HG02763 (cell line): ENCODE results near the gene DPP10.

Experiments used
- ATAC-seq: cut with Tn5 transposase; IDR thresholded peaks from one replicate; pipeline ENCODE4 v1.9.1; 2021; ENCODE audit warnings: mild to moderate bottlenecking, moderate library complexity; ENCODE audit not compliant: unreplicated experiment

The DPP10 gene

DNA sequence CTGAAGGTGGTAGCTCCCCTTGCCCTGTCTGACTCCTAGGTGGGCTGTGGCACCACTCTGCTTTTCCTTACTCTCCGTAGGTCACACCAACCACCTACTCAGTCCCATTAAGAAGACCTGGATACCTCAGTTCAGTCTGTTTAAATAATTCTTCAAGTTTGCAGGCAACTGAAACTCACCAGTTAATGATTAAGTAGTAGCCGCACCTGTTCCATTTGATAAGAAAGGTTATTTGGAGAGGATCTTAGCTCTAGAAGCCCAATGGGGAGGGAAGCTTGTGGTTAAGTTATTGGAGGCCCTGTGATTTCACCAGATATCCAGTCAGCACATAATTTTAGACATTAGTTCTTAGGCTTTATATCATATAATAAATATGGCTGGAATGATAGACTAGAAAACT is 1193.0 kb downstream of the DPP10 start:
- ATAC-seq = no peak

DNA sequence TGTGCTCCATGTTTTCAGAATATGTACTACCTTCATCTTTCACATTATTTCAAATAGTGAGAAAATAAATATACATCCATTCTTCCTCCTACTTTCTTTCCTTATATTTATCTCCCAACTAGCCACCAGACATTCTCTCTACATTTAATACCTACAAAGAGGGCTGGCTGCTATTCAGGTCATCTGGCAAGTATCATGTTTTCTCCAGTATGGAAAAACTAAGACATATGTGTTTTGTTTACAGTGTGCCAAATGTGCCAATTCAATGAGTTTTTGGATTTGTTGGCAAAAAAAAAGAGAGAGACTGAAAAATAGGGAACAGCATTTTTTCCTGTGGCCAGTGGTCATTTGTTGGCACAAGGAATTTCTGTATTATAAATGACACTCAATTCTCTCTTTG is 1207.3 kb downstream of the DPP10 start:
- no peak for ATAC-seq

- ATAC-seq = no peak
Measured at GRCh38 chr2:115650827-115651226, 1208.4 kb downstream of the DPP10 start.

GRCh38 chr2:115652652-115653051 is 1210.2 kb downstream of the DPP10 start:
- ATAC-seq = no peak

GRCh38 chr2:115654362-115654761 is 1211.9 kb downstream of the DPP10 start:
- no peak for ATAC-seq

GRCh38 chr2:115678129-115678528 is 1235.7 kb downstream of the DPP10 start:
- ATAC-seq = no peak

DNA sequence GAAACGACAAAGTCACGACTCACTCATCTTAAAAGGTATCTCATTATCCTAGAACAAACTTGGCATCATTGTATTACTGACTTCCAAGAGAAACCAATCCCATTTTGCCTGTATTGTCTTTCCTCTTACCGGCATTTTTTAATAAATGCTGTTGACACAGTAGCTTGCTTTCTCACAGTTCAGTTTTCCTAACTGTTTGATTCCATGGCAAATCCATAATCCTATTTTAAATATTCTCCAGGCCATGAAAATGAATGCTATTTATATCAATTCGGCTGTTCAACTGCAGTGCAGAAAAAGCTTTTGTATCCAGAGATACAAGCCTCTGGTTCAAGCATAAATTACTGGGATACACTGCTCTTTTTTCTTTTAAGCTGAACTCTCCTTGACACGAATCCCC is 1241.9 kb downstream of the DPP10 start:
- no peak for ATAC-seq

- ATAC-seq = no peak
Measured at GRCh38 chr2:115691409-115691808, 1249.0 kb downstream of the DPP10 start.

GRCh38 chr2:115694651-115695050 is 1252.2 kb downstream of the DPP10 start:
- no peak for ATAC-seq

- no peak for ATAC-seq
Measured at GRCh38 chr2:115733190-115733775, 1290.8 kb downstream of the DPP10 start.

- no peak for ATAC-seq
Measured at GRCh38 chr2:115738111-115738510, 1295.7 kb downstream of the DPP10 start.

GRCh38 chr2:115739574-115739973 is 1297.1 kb downstream of the DPP10 start:
- no peak for ATAC-seq

DNA sequence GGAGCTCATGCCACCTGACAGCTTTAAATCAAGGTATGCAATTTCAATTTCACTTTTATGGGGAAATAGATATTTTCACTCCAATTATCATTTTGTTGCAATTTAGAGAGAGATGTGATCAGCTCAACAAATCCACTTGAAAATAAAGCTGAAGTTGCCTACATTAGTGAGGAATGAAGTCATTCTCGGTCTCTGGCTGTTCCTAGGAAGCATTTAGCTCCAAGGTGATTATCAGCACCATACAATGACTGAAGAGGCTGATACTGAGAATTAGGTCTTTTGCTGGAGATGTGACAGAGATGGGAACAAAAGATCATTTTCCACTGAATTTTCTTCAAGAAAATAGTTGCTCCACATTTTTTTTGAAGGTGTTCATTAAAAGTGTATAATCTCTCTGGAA is 1303.7 kb downstream of the DPP10 start:
- no peak for ATAC-seq

- no peak for ATAC-seq
Measured at GRCh38 chr2:115757286-115757685, 1314.8 kb downstream of the DPP10 start.

GRCh38 chr2:115763601-115764000 is 1321.2 kb downstream of the DPP10 start:
- ATAC-seq = no peak

DNA sequence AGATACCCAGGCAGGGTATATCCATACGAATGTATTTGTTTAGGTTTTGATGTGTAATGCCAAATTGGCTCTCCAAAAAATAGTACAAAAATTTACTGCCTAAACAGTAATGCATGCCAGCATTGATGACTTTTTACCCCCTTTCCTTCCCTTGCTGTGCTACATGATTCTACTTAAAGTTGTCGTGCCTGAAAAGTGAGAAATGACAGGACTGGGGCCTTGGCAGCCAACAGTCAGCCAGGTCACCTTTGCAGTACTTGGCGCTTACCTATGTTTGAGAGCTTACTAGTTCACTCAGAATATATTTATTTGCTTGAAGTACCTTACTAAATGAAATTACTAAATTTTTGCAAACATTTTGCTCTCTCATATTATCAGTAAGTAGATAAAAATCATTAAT is 1329.1 kb downstream of the DPP10 start:
- no peak for ATAC-seq

- no peak for ATAC-seq
Measured at GRCh38 chr2:115774361-115774760, 1331.9 kb downstream of the DPP10 start.

DNA sequence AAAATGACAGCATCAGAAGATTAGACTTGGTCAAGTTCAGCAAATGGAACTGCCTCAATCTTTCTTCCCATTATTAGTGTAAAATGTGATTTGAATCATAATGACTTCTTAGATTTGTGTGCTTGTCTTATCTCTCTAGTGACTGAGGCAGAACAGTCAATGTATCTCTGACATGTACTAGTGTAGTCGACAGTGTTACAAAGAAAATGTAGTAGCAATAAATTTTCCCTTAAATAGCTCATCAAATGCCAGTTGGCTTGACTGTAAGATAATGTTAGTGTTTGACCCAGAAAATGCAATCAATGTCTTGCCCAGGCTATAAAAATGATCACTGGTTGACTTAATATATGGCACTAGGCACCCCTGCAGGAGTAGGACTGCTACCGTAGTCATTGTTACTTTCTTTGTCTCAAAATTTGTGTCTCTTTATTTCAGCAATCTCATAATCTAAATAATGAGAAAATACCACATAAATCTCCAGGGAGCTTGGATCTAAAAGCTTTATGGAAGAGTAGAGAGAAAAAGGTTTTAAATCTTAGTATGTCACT is 1336.7 kb downstream of the DPP10 start:
- no peak for ATAC-seq

DNA sequence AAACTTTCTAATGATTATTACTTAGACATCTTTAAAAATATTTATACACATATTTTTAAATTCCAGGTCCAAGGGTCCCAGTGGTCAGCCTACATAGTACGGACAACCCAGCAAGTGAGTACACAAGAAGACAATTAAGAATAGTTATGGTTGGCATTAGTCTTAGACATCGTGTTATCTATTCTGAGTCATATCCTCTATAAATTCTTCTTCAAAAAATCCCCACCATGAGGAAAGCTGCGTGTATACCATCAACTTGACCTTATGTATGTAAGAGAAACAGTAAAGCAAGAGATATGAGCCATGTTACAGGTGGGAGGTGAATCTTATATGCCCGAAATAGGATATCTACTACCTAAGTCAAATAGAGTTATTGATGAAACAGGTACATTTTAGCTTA is 1339.8 kb downstream of the DPP10 start:
- ATAC-seq = no peak

GRCh38 chr2:115796078-115796477 is 1353.6 kb downstream of the DPP10 start:
- ATAC-seq = no peak

DNA sequence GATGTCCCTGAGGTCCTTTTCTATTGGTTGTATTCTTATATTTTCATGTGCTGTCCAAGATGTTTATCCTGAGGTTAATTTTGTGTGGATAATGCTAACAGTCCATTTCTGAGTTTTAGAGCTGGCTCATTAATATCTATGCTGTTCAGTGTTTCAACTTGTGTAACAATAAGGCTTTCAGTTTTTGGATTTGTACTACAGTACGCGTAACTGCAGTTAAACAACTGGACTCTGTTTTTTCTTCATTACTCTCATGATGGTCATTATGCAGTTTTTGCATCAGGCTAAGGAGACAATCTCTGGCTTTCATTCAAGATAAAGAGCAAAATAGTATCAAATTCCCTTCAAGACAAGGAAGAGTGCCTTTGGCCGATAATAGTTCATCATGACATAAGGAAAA is 1364.8 kb downstream of the DPP10 start:
- ATAC-seq = no peak

DNA sequence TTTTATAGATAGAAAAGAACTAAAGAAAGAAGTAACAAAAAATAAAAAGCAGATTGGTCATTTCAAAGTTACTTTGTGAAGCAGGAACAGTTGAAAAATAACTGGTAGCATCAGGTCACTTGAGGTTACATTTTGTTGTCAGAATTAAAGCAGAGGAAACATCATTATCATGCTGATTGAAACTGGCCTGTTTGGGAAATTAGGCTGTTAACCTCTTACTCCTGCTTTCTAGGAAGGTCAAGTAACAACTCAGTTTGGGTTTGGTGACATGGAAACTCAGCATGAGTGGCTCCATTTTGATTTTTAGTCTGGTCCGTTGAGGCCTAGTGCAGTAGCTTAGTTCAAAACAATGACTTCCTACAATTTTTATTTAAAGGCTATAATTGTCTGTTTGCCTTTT is 1383.5 kb downstream of the DPP10 start:
- no peak for ATAC-seq

DNA sequence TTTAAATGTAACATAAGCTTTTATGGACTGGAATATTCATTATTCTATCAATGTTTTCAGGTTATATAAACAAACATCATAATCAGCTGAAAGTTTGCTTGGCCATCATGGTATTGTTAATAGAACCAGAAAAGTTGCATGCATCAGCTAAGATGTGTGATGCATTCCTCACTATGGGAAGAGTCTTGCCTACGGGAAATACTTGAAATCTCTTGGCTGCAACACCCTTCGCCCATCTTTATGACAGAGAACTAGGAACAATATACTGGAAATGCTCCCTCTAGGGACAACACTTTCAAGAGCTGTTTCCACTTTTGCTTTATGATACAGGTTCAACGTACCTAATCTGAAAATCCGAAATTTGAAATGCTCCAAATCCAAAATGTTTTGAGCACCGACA is 1390.8 kb downstream of the DPP10 start:
- ATAC-seq = no peak
